ENCODE results near the gene SLC66A1. TPM values are rescaled to one million over a fixed set of nuclear protein-coding genes. Genes with fewer than 3 reads are reported as not detected.
A peak's percentile ranks its signal among the peaks of the same experiment; 100 is the strongest.

Gene SLC66A1
- total RNA-seq, 6 experiments from 2014 or later, result 8.4 to 20.6 (median 11.2) TPM

DNA sequence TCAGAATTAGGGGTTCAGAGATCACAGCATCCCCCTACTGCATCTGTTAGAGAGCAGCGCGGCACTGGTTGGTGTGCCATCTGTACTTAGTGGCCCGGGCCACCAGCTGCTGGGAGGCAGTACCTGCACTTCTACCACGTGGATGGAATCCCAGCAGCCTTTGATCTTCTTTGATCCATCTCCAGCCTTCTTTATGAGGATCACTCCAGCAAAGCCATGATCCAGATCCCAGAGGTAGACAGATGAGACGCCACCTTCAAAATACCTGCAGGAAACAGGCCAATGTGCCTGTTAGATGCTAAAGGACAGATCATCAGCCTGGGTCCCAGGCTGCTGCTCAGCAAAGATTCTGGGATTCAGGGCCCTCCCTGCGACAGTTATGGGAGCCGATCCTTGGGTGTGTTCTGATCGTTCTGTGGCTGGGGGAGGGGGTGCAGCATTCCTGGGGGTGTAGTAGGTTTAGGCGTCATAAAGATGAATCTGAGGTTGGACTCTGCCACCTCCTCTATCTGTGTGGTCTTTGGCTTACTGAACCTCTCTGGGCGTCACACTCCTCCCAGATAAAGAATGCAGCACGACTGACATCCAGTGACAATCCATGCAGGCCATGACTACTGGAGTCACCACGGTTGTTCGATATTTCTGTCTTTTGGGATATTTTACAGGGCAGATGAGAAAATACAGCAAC is 45.3 kb downstream of the SLC66A1 start:
- no peak for TF ChIP-seq POLR2A (IDR thresholded peaks at IDR 0.05)
- TF ChIP-seq, protein P1, sequence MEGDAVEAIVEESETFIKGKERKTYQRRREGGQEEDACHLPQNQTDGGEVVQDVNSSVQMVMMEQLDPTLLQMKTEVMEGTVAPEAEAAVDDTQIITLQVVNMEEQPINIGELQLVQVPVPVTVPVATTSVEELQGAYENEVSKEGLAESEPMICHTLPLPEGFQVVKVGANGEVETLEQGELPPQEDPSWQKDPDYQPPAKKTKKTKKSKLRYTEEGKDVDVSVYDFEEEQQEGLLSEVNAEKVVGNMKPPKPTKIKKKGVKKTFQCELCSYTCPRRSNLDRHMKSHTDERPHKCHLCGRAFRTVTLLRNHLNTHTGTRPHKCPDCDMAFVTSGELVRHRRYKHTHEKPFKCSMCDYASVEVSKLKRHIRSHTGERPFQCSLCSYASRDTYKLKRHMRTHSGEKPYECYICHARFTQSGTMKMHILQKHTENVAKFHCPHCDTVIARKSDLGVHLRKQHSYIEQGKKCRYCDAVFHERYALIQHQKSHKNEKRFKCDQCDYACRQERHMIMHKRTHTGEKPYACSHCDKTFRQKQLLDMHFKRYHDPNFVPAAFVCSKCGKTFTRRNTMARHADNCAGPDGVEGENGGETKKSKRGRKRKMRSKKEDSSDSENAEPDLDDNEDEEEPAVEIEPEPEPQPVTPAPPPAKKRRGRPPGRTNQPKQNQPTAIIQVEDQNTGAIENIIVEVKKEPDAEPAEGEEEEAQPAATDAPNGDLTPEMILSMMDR (IDR thresholded peaks at IDR 0.05), result no peak
- Histone ChIP-seq H3K9me3 (no peaks in the 10 kb centered on the region), H3K36me3 (peaks cover 0 to 37% (median 22%) of the 10 kb centered on the region in 4 donors), H3K27ac (no peak overlapping the region), H3K4me1 (no peaks in the 10 kb centered on the region), H3K4me3 (no peak overlapping the region), H3K27me3 (no peaks in the 10 kb centered on the region)
- intact Hi-C loops (cut with DNase I), result no loop called here
- DNase-seq (no peak), ATAC-seq (no peak)
- 88% methylated on average over 11 of the region's 13 CpGs for WGBS (ENCODE audit: insufficient coverage, low coverage, low lambda C conversion rate, missing lambda C conversion rate)

DNA sequence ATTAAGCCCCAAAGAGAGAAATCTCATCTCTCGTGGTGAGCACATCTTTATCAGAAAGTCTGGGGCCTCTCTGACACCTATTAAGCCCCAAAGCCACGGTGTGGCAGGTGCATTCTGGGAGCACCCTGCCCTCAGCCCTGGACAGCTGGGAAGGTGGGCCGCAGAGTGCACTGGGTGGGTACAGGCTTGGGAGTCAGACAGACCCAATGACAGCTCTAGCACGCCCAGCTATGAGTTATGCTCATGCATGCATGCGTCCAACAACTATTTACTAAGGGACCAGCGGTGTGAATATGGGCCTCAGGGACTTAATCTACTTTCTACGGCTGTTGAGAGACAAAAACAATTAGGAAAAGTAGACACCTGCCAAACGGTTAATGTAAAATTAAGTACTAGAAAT is 46.6 kb downstream of the SLC66A1 start:
- 97% methylated on average over 5 of the region's 8 CpGs for WGBS (ENCODE audit: insufficient coverage, low coverage, low lambda C conversion rate, missing lambda C conversion rate)
- Histone ChIP-seq H3K9me3 (no peaks in the 10 kb centered on the region), H3K36me3 (peaks cover 0 to 29% (median 19%) of the 10 kb centered on the region in 4 donors)

DNA sequence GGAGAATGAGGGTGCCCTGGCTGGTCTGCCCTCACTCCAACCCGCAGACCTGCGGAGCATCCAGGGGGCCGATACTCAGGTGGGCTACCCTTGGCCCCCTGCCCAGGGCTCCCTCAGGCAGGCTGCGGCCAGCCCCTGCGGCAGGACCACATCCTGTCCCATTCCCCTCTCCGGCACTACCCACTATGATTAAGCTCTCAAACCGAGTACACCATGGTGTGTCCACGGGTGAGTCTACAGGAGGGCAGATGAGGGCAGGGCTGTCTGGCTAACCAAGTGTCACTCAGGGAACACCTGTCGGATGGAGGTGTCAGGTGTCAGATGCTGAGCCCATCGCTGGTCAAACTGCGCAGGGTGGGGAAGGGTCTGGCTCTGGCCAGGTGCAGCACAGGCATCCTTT is 47.2 kb downstream of the SLC66A1 start:
- intact Hi-C loops (cut with DNase I), result no loop called here
- Histone ChIP-seq H3K27ac (no peak overlapping the region), H3K36me3 (peaks cover 0 to 22% (median 14%) of the 10 kb centered on the region in 4 donors), H3K27me3 (no peaks in the 10 kb centered on the region), H3K9me3 (no peaks in the 10 kb centered on the region), H3K4me1 (peaks cover 0 to 11% (median 0%) of the 10 kb centered on the region in 4 donors), H3K4me3 (no peak overlapping the region)
- WGBS (ENCODE audit: insufficient coverage, low coverage, low lambda C conversion rate, missing lambda C conversion rate), result 40% methylated on average over 2 of the region's 11 CpGs
- TF ChIP-seq, protein P1 (IDR thresholded peaks at IDR 0.05), result no peak
- no peak for TF ChIP-seq POLR2A (IDR thresholded peaks at IDR 0.05)
- no peak for DNase-seq
- peak in 2 of 4 donors; percentile 11 to 18 for ATAC-seq

More for the DNA sequence above, 46.6 kb downstream of the SLC66A1 start:
- no peak for ATAC-seq
- TF ChIP-seq, protein P1 (IDR thresholded peaks at IDR 0.05), result no peak
- TF ChIP-seq POLR2A (IDR thresholded peaks at IDR 0.05), result no peak
- peaks cover 0 to 5% (median 0%) of the 10 kb centered on the region in 4 donors for H3K4me1 ChIP-seq
- no peak overlapping the region for H3K4me3 ChIP-seq
- H3K27me3 ChIP-seq, result no peaks in the 10 kb centered on the region
- intact Hi-C loops (cut with DNase I), result no loop called here
- DNase-seq, result no peak
- no peak overlapping the region for H3K27ac ChIP-seq

DNA sequence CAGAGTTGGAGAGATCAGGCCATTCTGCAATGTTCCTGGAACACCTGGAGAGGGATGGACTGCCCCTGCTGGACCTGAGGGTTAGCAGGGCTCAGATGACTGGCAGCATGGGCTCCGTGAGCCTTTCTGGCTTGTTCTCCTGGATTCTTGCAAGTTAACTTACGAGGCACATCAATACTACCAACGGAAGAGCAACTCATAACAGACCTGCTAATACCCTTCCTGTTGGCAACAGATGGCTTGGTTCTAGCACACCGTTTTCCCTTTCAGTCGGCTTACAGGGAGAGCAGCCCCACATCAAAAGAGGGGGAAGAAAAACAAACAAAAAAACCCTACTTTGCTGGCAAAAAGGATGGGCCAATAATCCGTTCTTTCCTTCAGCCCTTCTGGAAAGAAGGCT is 47.9 kb downstream of the SLC66A1 start:
- H3K4me3 ChIP-seq, result no peak overlapping the region
- H3K27me3 ChIP-seq, result no peaks in the 10 kb centered on the region
- peaks cover 0 to 16% (median 12%) of the 10 kb centered on the region in 4 donors for H3K36me3 ChIP-seq
- TF ChIP-seq POLR2A (IDR thresholded peaks at IDR 0.05), result no peak
- WGBS (ENCODE audit: insufficient coverage, low coverage, low lambda C conversion rate, missing lambda C conversion rate), result 50% methylated on average over 2 of the region's 6 CpGs
- H3K4me1 ChIP-seq, result peaks cover 0 to 14% (median 0%) of the 10 kb centered on the region in 4 donors
- peak in 1 of 4 donors; percentile 9 for ATAC-seq
- H3K9me3 ChIP-seq, result no peaks in the 10 kb centered on the region
- H3K27ac ChIP-seq, result no peak overlapping the region
- no peak for DNase-seq
- intact Hi-C loops (cut with DNase I), result no loop called here

DNA sequence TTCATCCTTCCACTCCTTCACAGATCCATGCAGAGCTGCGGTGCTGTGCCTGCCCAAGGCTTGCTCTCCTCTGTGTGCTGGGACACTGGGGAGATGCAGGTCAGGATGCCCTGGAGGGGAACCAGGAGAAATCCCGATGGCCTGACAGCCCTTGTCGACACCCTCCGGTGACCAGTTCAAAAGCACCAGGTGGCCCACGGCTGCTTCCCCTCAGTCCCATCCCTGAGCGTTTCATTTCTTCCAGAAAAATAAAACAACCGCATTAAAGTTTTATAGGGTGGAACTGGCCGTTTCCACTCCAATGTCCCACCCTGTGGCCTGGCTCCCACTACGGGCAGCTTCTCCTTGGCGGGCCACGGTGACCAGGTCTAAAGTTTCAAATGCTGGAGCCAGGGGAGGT is 48.3 kb downstream of the SLC66A1 start:
- intact Hi-C loops (cut with DNase I), result no loop called here
- no peaks in the 10 kb centered on the region for H3K9me3 ChIP-seq
- no peak overlapping the region for H3K4me3 ChIP-seq
- no peak overlapping the region for H3K27ac ChIP-seq
- ATAC-seq, result no peak
- DNase-seq, result no peak
- TF ChIP-seq, protein P1 (IDR thresholded peaks at IDR 0.05), result no peak
- no peak for TF ChIP-seq POLR2A (IDR thresholded peaks at IDR 0.05)
- H3K4me1 ChIP-seq, result peaks cover 0 to 14% (median 0%) of the 10 kb centered on the region in 4 donors
- H3K27me3 ChIP-seq, result no peaks in the 10 kb centered on the region
- peaks cover 0 to 13% (median 11%) of the 10 kb centered on the region in 4 donors for H3K36me3 ChIP-seq
- 78% methylated on average over 6 of the region's 11 CpGs for WGBS (ENCODE audit: insufficient coverage, low coverage, low lambda C conversion rate, missing lambda C conversion rate)
